ENCODE measurements around the gene LRRC53. TPM values are rescaled to one million over a fixed set of nuclear protein-coding genes. Genes with fewer than 3 reads are reported as not detected.

LRRC53 gene
- total and polyA plus RNA-seq, 2 of the 8 experiments (the other 6 are each of a cell fraction or from before 2014, with no cell fraction given): not detected

- TF ChIP-seq, protein P1, sequence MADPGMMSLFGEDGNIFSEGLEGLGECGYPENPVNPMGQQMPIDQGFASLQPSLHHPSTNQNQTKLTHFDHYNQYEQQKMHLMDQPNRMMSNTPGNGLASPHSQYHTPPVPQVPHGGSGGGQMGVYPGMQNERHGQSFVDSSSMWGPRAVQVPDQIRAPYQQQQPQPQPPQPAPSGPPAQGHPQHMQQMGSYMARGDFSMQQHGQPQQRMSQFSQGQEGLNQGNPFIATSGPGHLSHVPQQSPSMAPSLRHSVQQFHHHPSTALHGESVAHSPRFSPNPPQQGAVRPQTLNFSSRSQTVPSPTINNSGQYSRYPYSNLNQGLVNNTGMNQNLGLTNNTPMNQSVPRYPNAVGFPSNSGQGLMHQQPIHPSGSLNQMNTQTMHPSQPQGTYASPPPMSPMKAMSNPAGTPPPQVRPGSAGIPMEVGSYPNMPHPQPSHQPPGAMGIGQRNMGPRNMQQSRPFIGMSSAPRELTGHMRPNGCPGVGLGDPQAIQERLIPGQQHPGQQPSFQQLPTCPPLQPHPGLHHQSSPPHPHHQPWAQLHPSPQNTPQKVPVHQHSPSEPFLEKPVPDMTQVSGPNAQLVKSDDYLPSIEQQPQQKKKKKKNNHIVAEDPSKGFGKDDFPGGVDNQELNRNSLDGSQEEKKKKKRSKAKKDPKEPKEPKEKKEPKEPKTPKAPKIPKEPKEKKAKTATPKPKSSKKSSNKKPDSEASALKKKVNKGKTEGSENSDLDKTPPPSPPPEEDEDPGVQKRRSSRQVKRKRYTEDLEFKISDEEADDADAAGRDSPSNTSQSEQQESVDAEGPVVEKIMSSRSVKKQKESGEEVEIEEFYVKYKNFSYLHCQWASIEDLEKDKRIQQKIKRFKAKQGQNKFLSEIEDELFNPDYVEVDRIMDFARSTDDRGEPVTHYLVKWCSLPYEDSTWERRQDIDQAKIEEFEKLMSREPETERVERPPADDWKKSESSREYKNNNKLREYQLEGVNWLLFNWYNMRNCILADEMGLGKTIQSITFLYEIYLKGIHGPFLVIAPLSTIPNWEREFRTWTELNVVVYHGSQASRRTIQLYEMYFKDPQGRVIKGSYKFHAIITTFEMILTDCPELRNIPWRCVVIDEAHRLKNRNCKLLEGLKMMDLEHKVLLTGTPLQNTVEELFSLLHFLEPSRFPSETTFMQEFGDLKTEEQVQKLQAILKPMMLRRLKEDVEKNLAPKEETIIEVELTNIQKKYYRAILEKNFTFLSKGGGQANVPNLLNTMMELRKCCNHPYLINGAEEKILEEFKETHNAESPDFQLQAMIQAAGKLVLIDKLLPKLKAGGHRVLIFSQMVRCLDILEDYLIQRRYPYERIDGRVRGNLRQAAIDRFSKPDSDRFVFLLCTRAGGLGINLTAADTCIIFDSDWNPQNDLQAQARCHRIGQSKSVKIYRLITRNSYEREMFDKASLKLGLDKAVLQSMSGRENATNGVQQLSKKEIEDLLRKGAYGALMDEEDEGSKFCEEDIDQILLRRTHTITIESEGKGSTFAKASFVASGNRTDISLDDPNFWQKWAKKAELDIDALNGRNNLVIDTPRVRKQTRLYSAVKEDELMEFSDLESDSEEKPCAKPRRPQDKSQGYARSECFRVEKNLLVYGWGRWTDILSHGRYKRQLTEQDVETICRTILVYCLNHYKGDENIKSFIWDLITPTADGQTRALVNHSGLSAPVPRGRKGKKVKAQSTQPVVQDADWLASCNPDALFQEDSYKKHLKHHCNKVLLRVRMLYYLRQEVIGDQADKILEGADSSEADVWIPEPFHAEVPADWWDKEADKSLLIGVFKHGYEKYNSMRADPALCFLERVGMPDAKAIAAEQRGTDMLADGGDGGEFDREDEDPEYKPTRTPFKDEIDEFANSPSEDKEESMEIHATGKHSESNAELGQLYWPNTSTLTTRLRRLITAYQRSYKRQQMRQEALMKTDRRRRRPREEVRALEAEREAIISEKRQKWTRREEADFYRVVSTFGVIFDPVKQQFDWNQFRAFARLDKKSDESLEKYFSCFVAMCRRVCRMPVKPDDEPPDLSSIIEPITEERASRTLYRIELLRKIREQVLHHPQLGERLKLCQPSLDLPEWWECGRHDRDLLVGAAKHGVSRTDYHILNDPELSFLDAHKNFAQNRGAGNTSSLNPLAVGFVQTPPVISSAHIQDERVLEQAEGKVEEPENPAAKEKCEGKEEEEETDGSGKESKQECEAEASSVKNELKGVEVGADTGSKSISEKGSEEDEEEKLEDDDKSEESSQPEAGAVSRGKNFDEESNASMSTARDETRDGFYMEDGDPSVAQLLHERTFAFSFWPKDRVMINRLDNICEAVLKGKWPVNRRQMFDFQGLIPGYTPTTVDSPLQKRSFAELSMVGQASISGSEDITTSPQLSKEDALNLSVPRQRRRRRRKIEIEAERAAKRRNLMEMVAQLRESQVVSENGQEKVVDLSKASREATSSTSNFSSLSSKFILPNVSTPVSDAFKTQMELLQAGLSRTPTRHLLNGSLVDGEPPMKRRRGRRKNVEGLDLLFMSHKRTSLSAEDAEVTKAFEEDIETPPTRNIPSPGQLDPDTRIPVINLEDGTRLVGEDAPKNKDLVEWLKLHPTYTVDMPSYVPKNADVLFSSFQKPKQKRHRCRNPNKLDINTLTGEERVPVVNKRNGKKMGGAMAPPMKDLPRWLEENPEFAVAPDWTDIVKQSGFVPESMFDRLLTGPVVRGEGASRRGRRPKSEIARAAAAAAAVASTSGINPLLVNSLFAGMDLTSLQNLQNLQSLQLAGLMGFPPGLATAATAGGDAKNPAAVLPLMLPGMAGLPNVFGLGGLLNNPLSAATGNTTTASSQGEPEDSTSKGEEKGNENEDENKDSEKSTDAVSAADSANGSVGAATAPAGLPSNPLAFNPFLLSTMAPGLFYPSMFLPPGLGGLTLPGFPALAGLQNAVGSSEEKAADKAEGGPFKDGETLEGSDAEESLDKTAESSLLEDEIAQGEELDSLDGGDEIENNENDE (IDR thresholded peaks at IDR 0.05; ENCODE audit: insufficient replicate concordance, low read length): no peak
- no peak for TF ChIP-seq TAF1 (IDR thresholded peaks at IDR 0.05; ENCODE audit: low read depth, low read length)
- no peak for TF ChIP-seq CEBPB (IDR thresholded peaks at IDR 0.05; ENCODE audit: low read depth, low read length)
- no peak for TF ChIP-seq JUND (IDR thresholded peaks at IDR 0.05; ENCODE audit: low read length)
- no peak for TF ChIP-seq HDAC2 (IDR thresholded peaks at IDR 0.05; ENCODE audit: borderline replicate concordance in 1 of 2, low read depth in 2 of 2, low read length in 2 of 2)
Measured at GRCh38 chr1:74505928-74506710, 6.3 kb downstream of the LRRC53 start (continued).

All from H1 (cell line).